HUES6 (cell line): ENCODE data around the gene CTU2.

ENCODE experiments used
- H3K27ac ChIP-seq: 2 replicates; pipeline ENCODE4 v1.7.0; 2013; ENCODE audit warnings: low read depth, mild to moderate bottlenecking, low read length, inconsistent platforms
- H3K27me3 ChIP-seq: 2 replicates; pipeline ENCODE4 v1.6.1; 2013; ENCODE audit warnings: low read length; ENCODE audit not compliant: control insufficient read depth, insufficient read depth
- H3K36me3 ChIP-seq: 2 replicates; pipeline ENCODE4 v1.6.1; 2013; ENCODE audit warnings: low read length; ENCODE audit not compliant: control insufficient read depth, insufficient read depth
- H3K4me1 ChIP-seq: 2 replicates; pipeline ENCODE4 v1.6.1; 2013; ENCODE audit warnings: low read length; ENCODE audit not compliant: control insufficient read depth, insufficient read depth
- H3K4me3 ChIP-seq: 2 replicates; pipeline ENCODE4 v1.5.1; 2013; ENCODE audit warnings: low read depth, low read length
- H3K9ac ChIP-seq: one replicate; pipeline ENCODE4 v1.6.1; 2013; ENCODE audit warnings: mild to moderate bottlenecking, low read length
- H3K9me3 ChIP-seq: 2 replicates; pipeline ENCODE4 v1.6.1; 2013; ENCODE audit warnings: low read depth, low read length; ENCODE audit not compliant: control insufficient read depth, insufficient read depth

Gene CTU2

DNA sequence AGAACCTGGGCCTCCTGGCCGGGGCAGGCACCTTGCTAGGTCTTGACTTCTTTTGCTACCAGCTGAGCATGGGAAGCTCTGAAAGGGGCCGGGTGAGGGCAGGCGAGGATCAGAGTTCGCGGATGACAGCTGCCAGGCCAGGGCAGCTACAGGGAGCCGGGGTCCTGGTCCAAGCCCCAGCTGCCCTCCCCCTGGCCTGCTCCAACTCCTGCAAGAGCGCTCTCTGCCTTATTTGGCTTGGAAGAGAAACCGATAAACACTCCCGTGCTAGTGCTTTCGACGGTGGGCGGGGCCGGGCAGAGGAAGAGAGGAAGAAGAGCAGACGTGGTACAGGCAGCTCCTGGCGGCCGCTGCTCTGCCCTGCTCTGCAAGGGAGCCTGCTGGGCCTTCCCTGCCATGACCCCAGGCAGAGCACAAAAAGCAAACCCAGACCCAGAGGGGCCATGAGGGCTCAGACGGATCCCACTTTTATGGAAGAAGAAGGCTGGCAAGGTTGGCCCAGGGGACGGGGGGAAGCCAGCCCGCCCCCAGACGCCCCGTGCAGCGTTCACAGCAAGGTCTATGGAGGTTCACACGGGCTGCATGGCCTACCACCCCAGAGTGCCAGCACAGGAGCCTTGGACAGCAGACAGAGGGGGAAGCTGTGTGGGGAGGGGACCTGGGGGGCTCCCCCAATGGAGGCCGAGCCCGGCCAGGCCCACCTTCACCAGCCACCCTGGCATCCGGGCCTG, 53.1 kb downstream of the CTU2 start:
- Histone ChIP-seq H3K27ac (no peak overlapping the region), H3K27me3 (peaks cover 42% of the 10 kb centered on the region; the same call in 1 of the 2 replicates), H3K4me3 (no peak overlapping the region), H3K36me3 (no peaks in the 10 kb centered on the region), H3K9ac (peak overlapping the region; percentile 37), H3K9me3 (no peaks in the 10 kb centered on the region), H3K4me1 (peaks cover 54% of the 10 kb centered on the region)

DNA sequence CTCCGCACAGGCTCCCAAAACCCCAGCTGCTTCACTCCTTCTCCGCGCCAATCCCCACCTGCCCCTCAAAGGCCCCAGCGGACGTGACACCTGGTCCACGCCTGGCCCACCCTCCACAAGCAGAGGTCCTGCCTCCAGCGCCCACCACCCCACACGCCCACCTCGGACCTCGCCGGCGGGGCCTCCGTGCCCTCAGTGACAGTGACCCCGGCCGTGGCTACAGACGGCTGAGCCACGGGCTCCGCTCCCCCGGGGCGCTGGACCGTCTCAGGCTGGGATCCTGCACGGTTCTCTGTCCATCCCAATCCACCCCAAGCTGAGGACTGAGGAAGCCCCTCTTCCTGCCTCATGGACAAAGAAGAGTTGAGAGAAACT, 53.7 kb downstream of the CTU2 start:
- H3K27ac ChIP-seq = no peak overlapping the region

DNA sequence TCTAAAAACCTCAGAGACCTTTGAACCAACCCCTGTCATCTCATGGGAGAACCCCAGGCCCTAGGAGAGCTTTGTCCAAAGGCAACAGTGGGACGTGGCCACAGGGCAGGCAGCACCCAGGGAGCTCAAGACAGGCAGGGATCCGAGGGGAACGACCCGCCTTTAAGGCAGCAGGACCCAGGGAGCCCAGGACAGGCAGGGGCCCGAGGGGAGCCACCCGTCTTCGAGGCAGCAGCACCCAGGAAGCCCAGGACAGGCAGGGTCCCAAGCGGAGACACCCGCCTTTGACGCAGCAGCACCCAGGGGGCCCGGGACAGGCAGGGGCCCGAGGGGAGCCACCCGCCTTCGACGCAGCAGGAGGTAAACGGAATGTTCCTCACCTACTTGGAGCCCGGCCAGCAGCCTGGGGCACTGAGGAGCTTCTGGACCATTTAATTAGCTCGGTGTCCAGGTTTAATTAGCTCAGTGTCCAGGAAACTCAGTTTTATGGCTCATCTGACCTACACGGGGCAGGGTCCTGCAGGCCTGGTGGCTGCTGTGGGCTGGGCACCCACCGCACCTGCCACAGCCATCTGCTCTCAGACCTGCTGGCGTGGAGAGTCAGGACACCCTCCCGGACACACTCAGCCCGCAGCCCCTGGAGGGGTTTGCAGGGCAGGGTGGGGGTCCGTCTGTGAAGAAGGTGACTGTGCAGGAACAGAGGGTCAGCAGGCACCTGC, 54.3 kb downstream of the CTU2 start:
- Histone ChIP-seq H3K9me3 (no peaks in the 10 kb centered on the region), H3K4me3 (no peak overlapping the region), H3K36me3 (no peaks in the 10 kb centered on the region), H3K27ac (no peak overlapping the region), H3K27me3 (peaks cover 46% of the 10 kb centered on the region; the same call in 1 of the 2 replicates), H3K9ac (no peak overlapping the region), H3K4me1 (peaks cover 49% of the 10 kb centered on the region)

More for the DNA sequence above, 53.7 kb downstream of the CTU2 start:
- Histone ChIP-seq H3K36me3 (no peaks in the 10 kb centered on the region), H3K4me3 (no peak overlapping the region), H3K4me1 (peaks cover 52% of the 10 kb centered on the region), H3K9me3 (no peaks in the 10 kb centered on the region), H3K27me3 (peaks cover 43% of the 10 kb centered on the region; the same call in 1 of the 2 replicates), H3K9ac (no peak overlapping the region)

DNA sequence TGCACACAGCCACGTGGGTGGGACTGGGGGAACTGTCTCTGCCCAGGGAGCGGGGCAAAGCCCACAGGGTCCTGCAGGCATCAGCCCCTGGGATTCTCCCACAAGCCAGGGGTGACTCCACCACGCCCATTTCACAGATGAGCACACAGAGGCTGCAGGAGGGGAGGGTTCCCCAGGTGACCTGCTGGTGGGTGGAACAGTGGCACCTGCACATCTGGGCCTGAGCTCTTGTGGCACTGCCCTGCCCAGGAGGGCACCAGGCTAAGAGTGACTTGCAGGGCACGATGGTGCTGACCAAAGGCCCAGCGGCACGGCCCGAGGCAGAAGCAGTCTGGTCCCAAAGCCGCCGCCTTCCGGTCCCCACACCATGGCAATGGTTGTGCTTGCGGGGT, 54.8 kb downstream of the CTU2 start:
- Histone ChIP-seq H3K4me1 (peaks cover 49% of the 10 kb centered on the region), H3K4me3 (no peak overlapping the region), H3K36me3 (no peaks in the 10 kb centered on the region), H3K27ac (no peak overlapping the region), H3K27me3 (peaks cover 50% of the 10 kb centered on the region; the same call in 1 of the 2 replicates), H3K9me3 (no peaks in the 10 kb centered on the region), H3K9ac (no peak overlapping the region)

DNA sequence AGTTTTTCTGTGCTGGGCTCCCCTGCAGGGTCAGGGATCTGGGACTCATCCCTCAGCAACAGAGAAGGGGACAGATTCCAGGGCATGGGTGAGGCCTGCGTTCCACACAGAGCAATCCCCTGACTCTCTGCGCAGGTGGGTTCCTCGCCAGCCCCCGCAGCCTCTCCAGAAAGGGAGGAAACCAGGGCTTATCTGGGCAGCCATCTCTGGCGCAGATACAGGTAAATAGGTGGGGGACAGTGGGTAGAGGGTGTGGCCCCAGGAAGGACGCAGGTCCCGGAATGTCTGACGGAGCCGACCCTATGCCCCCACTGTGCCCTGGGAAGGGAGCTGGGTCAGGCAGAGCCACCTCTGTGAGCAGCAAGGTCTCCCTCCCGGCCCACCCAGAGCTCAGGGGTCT, 55.5 kb downstream of the CTU2 start:
- Histone ChIP-seq H3K9me3 (no peaks in the 10 kb centered on the region), H3K27me3 (peaks cover 57% of the 10 kb centered on the region; the same call in 1 of the 2 replicates), H3K9ac (no peak overlapping the region), H3K4me3 (no peak overlapping the region), H3K36me3 (no peaks in the 10 kb centered on the region), H3K4me1 (peaks cover 49% of the 10 kb centered on the region), H3K27ac (no peak overlapping the region)

DNA sequence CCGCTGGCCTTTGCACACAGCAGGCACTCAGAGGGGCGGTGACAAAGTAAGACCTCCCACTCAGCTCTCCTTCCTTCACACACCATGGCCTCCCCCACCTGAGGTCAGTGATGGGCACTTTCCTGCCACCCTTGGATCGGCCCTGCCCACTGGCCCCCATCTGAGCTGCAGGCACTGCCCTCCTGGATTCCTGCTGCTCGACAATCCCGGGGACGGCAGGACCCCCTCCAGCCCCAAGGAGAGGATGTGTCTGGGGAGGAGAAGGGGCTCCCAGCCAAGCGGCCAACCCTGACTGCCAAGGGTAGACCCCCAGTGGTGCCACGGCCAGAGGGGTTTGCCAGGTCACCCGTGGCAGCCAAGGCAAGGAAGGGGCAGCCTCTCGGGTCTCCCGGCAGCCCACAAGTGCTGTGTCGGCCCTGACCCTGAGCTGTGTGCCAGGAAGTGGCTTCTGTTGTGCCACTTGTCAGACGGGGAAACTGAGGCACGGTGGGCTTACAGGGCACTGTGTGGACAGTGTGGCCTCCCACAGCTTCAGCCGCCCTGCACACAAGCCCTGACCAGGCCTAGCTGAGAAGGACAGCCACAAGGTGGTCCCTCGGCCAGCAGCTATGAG, 56.1 kb downstream of the CTU2 start:
- Histone ChIP-seq H3K4me1 (peaks cover 49% of the 10 kb centered on the region), H3K9me3 (no peaks in the 10 kb centered on the region), H3K4me3 (no peak overlapping the region), H3K36me3 (no peaks in the 10 kb centered on the region), H3K9ac (no peak overlapping the region), H3K27me3 (peaks cover 63% of the 10 kb centered on the region; the same call in 1 of the 2 replicates), H3K27ac (no peak overlapping the region)

DNA sequence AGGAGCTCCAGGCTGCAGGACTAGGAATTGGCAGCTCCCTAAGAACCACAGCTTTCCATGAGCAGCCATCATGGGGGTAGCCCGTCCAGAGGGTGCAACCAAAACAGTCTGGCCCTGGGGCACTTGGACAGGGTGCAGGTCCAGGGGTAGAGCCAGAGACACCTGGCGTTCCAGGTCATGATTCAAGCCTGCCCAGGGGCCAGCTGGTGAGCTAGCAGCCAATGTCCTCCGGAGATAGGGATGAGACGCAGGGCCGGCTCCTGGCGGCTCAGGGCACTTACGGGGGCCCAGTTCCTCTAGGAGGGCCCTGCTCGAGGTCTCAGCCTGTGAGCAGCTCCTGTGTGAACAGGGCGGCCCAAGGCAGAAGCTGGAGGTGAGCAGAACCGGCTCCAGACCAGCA, 56.6 kb downstream of the CTU2 start:
- Histone ChIP-seq H3K27ac (peak overlapping the region; percentile 25; the same call in 1 of the 2 replicates), H3K4me1 (peaks cover 51% of the 10 kb centered on the region), H3K27me3 (peaks cover 67% of the 10 kb centered on the region; the same call in 1 of the 2 replicates), H3K4me3 (no peak overlapping the region), H3K36me3 (no peaks in the 10 kb centered on the region), H3K9me3 (no peaks in the 10 kb centered on the region), H3K9ac (no peak overlapping the region)

DNA sequence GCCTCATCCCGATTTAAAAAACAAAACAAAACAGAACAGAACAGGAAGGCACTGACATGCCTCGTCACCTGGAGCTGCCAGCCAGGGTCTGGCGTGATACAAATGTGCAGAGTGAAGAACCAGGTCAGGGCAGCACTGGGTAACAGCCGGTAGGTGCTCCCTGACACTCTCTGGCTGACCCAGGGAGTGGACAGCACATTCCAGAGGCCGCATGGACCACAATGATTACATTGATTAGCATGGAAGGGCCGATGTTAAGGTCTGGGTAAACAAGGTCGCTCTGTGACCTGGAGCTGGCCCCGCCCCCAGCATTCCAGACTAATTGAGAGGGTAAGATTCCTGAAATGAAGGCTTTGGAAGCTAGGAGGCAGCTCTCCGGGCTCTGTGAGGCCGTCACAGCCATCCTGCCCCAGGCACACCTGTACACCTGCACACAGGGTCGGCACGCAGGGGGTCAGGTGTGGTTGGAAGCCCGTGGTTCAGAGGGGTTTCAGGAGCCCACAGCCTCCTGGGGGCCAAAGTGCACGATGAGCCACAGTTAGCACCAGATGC, 57.3 kb downstream of the CTU2 start:
- H3K36me3 ChIP-seq = no peaks in the 10 kb centered on the region

DNA sequence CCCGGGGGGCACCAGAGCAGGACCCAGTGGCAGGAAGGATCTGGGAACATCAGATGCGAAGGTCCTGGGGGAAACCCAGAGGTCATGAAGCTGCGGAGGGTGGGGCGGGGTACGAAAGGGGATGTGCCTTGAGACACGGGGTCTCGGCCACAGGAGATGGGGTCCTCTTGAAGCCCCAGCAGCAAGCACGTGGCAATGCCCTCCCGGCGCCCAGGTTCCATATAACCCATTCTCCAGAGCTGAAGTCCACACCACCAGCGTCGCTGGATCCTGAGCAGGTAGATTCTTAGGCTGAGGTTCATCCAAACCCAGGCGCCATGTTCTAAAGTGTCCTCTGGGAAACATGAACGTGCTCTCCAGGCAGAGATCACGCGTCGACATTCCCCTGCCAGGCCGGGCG, 57.8 kb downstream of the CTU2 start:
- Histone ChIP-seq H3K9ac (no peak overlapping the region), H3K27me3 (peaks cover 69% of the 10 kb centered on the region; the same call in 1 of the 2 replicates), H3K27ac (no peak overlapping the region), H3K9me3 (no peaks in the 10 kb centered on the region), H3K4me3 (0 out of 2 replicates have a peak overlapping the region, but pooled peaks have one; percentile 22), H3K4me1 (peaks cover 52% of the 10 kb centered on the region), H3K36me3 (no peaks in the 10 kb centered on the region)

More for the DNA sequence above, 57.3 kb downstream of the CTU2 start:
- Histone ChIP-seq H3K27me3 (peaks cover 67% of the 10 kb centered on the region; the same call in 1 of the 2 replicates), H3K9ac (no peak overlapping the region), H3K4me1 (peaks cover 54% of the 10 kb centered on the region), H3K4me3 (peak overlapping the region; percentile 22; the same call in 1 of the 2 replicates), H3K9me3 (no peaks in the 10 kb centered on the region), H3K27ac (peak overlapping the region; percentile 25; the same call in 1 of the 2 replicates)

DNA sequence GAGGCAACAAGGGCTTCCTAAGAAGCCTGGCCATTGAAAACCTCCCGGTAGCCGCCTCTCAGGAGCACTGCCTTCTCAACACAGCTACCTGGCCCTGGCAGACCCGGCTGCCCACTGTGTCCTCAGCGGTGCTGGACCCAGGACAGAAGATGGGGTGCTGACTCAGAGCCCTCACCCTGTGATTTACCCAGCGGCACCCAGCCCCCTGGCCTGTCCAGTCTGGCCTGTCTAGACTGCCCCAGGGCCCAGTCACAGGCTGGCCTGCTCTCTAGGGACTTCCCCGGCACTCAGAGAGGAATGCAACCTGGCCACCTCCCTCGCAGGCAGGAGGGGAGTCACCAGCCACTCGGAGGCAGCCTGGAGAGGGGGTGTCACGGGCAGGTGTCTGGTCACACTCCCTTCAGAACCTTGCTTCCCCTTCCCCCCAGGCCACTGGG, 58.6 kb downstream of the CTU2 start:
- Histone ChIP-seq H3K4me3 (no peak overlapping the region), H3K27me3 (peaks cover 72% of the 10 kb centered on the region; the same call in 1 of the 2 replicates), H3K36me3 (no peaks in the 10 kb centered on the region), H3K4me1 (peaks cover 49% of the 10 kb centered on the region), H3K9me3 (no peaks in the 10 kb centered on the region), H3K9ac (no peak overlapping the region), H3K27ac (no peak overlapping the region; the same call in 1 of the 2 replicates)
